ENCODE data around the gene NTN1. TPM values are rescaled to one million over a fixed set of nuclear protein-coding genes. Genes with fewer than 3 reads are reported as not detected.

The NTN1 gene
- total RNA-seq, 2 donors from 2014 or later = 17.0 to 40.4 TPM

DNA sequence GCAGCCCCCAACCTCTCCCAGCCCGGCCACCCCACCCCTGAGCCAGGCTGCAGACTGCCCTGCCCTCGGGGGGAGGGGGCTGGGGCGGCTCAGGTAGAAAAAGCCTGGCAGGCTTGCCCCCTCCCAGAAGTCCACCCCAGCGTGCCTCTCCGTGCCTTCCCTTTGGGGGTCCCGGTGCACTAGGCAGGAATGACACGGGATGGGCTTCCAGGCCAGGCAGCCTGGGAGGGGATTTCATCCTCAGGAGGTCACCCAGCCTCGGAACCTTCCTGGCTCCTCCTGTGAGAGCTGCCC lies 185.0 kb downstream of the NTN1 start:
- no peak overlapping the region for H3K27ac Mint-ChIP-seq
- TF ChIP-seq, protein P1, sequence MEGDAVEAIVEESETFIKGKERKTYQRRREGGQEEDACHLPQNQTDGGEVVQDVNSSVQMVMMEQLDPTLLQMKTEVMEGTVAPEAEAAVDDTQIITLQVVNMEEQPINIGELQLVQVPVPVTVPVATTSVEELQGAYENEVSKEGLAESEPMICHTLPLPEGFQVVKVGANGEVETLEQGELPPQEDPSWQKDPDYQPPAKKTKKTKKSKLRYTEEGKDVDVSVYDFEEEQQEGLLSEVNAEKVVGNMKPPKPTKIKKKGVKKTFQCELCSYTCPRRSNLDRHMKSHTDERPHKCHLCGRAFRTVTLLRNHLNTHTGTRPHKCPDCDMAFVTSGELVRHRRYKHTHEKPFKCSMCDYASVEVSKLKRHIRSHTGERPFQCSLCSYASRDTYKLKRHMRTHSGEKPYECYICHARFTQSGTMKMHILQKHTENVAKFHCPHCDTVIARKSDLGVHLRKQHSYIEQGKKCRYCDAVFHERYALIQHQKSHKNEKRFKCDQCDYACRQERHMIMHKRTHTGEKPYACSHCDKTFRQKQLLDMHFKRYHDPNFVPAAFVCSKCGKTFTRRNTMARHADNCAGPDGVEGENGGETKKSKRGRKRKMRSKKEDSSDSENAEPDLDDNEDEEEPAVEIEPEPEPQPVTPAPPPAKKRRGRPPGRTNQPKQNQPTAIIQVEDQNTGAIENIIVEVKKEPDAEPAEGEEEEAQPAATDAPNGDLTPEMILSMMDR (conservative IDR thresholded peaks at IDR 0.05) = no peak
- no peaks in the 10 kb centered on the region for H3K27me3 ChIP-seq (ENCODE audit: control insufficient read depth, insufficient read depth, low read length, poor library complexity, severe bottlenecking)

DNA sequence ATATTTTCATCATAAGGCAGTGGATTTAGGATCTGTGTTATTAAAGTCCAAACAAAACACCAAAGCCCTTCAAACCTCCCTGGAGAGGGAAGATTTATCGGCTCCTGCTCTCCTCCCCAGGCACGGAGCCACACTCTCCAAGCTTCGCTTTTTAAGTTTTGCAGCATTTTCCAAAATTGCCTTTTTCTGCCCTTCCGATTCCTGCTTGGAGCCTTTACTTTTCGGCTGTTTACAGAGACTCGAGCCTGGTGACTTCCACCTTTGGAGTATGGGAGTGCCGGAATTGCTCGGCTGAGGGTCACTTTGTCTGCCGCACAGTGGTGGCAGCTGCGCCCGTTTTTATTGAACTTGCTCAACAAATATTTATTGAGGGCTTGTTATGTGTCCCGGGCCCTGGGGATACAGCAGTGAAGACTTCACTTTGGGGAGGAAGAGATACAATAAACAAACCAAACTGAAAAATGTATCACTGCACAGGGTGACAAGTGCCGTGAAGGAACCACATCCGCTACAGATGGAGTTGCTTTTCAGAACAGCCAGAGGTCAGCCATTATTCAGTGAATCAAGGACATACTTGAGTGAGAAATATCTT lies 185.5 kb downstream of the NTN1 start:
- Histone ChIP-seq H3K4me3 (ENCODE audit: low read length) (no peak overlapping the region), H3K36me3 (ENCODE audit: control insufficient read depth, insufficient read depth, low read length) (peaks cover 21% of the 10 kb centered on the region), H3K9me3 (ENCODE audit: control insufficient read depth, low read length) (no peaks in the 10 kb centered on the region), H3K4me1 (ENCODE audit: control insufficient read depth, insufficient read depth, low read length) (no peaks in the 10 kb centered on the region), H3K27ac (ENCODE audit: low read depth, low read length) (no peak overlapping the region), H3K9ac (ENCODE audit: extremely low read depth, low read length, poor library complexity, severe bottlenecking) (no peak overlapping the region), H3K27me3 (ENCODE audit: control insufficient read depth, insufficient read depth, low read length, poor library complexity, severe bottlenecking) (no peaks in the 10 kb centered on the region)
- DNase-seq = no peak
- H3K27ac Mint-ChIP-seq = no peak overlapping the region
- peaks cover 2% of the 10 kb centered on the region for H3K27me3 Mint-ChIP-seq (ENCODE audit: insufficient read depth)
- no peak overlapping the region for H3K4me3 Mint-ChIP-seq
- H3K9me3 Mint-ChIP-seq = no peaks in the 10 kb centered on the region
- peaks cover 8% of the 10 kb centered on the region for H3K4me1 Mint-ChIP-seq
- peaks cover 29% of the 10 kb centered on the region for H3K36me3 Mint-ChIP-seq (ENCODE audit: low read depth)
- TF ChIP-seq, protein P1 (conservative IDR thresholded peaks at IDR 0.05) = no peak
- WGBS, 2 experiments (ENCODE audit: insufficient coverage in 1 of 2, insufficient read length in 1 of 2) = 81 to 83% methylated on average over 11 to 14 of the region's 14 CpGs

More for the DNA sequence above, 185.0 kb downstream of the NTN1 start:
- H3K4me1 ChIP-seq (ENCODE audit: control insufficient read depth, insufficient read depth, low read length) = no peaks in the 10 kb centered on the region
- Mint-ChIP-seq H3K4me3 (no peak overlapping the region), H3K4me1 (peaks cover 8% of the 10 kb centered on the region), H3K36me3 (ENCODE audit: low read depth) (peaks cover 29% of the 10 kb centered on the region), H3K27me3 (ENCODE audit: insufficient read depth) (peaks cover 2% of the 10 kb centered on the region), H3K9me3 (no peaks in the 10 kb centered on the region)
- no peak overlapping the region for H3K27ac ChIP-seq (ENCODE audit: low read depth, low read length)
- H3K36me3 ChIP-seq (ENCODE audit: control insufficient read depth, insufficient read depth, low read length) = peaks cover 21% of the 10 kb centered on the region
- 77 to 78% methylated on average over 5 to 8 of the region's 8 CpGs for WGBS, 2 experiments (ENCODE audit: insufficient coverage in 1 of 2, insufficient read length in 1 of 2)
- H3K9me3 ChIP-seq (ENCODE audit: control insufficient read depth, low read length) = no peaks in the 10 kb centered on the region
- DNase-seq = no peak
- no peak overlapping the region for H3K4me3 ChIP-seq (ENCODE audit: low read length)
- no peak overlapping the region for H3K9ac ChIP-seq (ENCODE audit: extremely low read depth, low read length, poor library complexity, severe bottlenecking)

DNA sequence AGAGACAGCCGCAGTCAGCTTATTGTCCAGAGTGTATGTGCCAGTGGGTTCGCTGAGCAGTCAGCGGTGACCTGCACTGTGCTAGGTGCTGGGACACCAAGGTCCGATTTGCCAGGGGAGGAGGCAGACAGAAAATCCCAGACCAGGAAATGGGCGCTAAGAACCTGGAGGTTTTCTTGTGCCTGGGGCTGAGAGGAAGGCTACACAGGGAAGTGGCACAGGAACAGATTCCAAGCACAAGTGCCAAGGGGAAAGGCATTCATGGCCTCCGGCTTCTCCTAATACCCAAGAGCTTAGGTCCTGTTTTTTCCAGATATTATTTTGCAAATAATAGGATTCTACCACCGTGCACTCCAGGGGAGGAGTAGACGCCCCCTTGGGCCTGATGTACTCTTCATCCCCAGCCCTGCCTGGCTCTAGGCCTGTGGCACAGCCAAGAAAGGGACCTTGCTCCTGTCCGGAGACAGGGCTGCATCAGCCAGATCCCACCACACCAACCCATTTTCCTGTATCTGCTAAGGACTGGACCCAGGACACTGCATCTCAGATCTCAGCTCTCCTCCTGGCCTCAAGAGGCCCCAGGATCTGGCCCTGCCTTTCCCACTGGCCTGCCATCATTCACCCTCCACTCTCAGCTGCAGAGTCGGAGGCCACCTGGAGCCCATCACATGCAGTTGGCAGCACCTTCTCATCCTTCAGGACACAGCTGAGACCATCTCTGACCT lies 187.2 kb downstream of the NTN1 start:
- TF ChIP-seq, protein P1 (conservative IDR thresholded peaks at IDR 0.05) = no peak
- no peaks in the 10 kb centered on the region for H3K9me3 ChIP-seq (ENCODE audit: control insufficient read depth, low read length)
- no peaks in the 10 kb centered on the region for H3K4me1 ChIP-seq (ENCODE audit: control insufficient read depth, insufficient read depth, low read length)
- DNase-seq = peak; percentile 36
- peaks cover 2% of the 10 kb centered on the region for H3K27me3 Mint-ChIP-seq (ENCODE audit: insufficient read depth)
- no peak overlapping the region for H3K9ac ChIP-seq (ENCODE audit: extremely low read depth, low read length, poor library complexity, severe bottlenecking)
- peaks cover 12% of the 10 kb centered on the region for H3K36me3 ChIP-seq (ENCODE audit: control insufficient read depth, insufficient read depth, low read length)
- H3K27ac Mint-ChIP-seq = no peak overlapping the region
- 96 to 97% methylated on average over 7 to 10 of the region's 10 CpGs for WGBS, 2 experiments (ENCODE audit: insufficient coverage in 1 of 2, insufficient read length in 1 of 2)
- no peak overlapping the region for H3K27ac ChIP-seq (ENCODE audit: low read depth, low read length)
- H3K36me3 Mint-ChIP-seq (ENCODE audit: low read depth) = peaks cover 21% of the 10 kb centered on the region
- H3K4me1 Mint-ChIP-seq = peaks cover 8% of the 10 kb centered on the region
- no peak overlapping the region for H3K4me3 ChIP-seq (ENCODE audit: low read length)
- no peaks in the 10 kb centered on the region for H3K9me3 Mint-ChIP-seq
- no peaks in the 10 kb centered on the region for H3K27me3 ChIP-seq (ENCODE audit: control insufficient read depth, insufficient read depth, low read length, poor library complexity, severe bottlenecking)
- H3K4me3 Mint-ChIP-seq = no peak overlapping the region
